ENCODE data around the gene ACTR1B. TPM values are rescaled to one million over a fixed set of nuclear protein-coding genes. Genes with fewer than 3 reads are reported as not detected.

ACTR1B gene
- 59.3 and 93.6 TPM in 2 replicates for total RNA-seq

GRCh38 chr2:97663962-97664635, at the start of gene ACTR1B:
ACTR1B (minus strand) TSS chr2:97664044; CDS start chr2:97663890, 154 bp downstream.

GRCh38 chr2:97669448-97669847, 5.6 kb upstream of the ACTR1B start, which contains the start of gene C2orf92:
C2orf92 (plus strand) TSS chr2:97669713; CDS start chr2:97669789, 76 bp downstream.

GRCh38 chr2:97645695-97646629, 17.9 kb downstream of the ACTR1B start, which contains the start of gene COX5B:
COX5B (plus strand) TSS chr2:97646062; CDS start chr2:97646087, 25 bp downstream.

Other genes starting within 250 kb of the ACTR1B start
- 8.1 and 9.3 TPM in 2 replicates for gene ANKRD36B, start 74.2 kb downstream of the ACTR1B start, total RNA-seq
- 358 and 512 TPM in 2 replicates for gene COX5B, start 18.0 kb downstream of the ACTR1B start, total RNA-seq
- gene C2orf92, start 5.7 kb upstream of the ACTR1B start, total RNA-seq: 2.3 and 2.4 TPM in 2 replicates
- 0.25 TPM in 1 of 2 replicates, not detected in the other for gene ZAP70, start 49.5 kb upstream of the ACTR1B start, total RNA-seq

Data from mesangial cell (primary cell).